ENCODE measurements around the gene RAPH1.

RAPH1 gene

DNA sequence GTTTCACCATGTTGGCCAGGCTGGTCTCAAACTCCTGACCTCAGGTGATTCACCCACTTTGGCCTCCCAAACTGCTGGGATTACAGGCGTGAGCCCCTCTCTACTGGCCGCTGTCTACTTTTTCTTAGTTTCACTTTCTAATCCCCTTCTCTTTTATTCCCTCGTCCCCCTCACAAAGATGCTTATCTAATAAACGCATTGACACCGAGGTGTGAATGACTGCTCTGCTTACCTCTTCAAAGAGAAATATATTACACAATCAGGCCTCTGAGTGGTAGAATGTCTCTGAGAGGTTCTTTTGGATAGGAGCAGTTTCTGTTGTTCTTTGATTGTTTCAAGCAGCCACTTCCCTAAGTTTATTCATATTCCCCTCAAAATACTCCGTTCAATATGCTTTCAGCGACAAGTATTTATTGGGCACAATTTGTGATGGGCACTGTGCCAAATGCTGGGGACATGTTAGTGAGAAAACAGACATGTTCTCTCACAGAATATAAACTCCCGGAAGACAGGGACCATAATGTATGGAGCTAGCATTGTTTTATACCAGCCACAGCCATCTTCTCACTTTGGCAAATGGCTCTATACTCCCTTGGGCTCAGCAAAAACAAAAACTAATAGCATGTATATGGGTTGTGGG, 34.7 kb upstream of the RAPH1 start:
- H3K4me3 ChIP-seq (ENCODE audit: low read depth, low read length): no peak overlapping the region
- H3K9ac ChIP-seq (ENCODE audit: low read length): no peak overlapping the region

DNA sequence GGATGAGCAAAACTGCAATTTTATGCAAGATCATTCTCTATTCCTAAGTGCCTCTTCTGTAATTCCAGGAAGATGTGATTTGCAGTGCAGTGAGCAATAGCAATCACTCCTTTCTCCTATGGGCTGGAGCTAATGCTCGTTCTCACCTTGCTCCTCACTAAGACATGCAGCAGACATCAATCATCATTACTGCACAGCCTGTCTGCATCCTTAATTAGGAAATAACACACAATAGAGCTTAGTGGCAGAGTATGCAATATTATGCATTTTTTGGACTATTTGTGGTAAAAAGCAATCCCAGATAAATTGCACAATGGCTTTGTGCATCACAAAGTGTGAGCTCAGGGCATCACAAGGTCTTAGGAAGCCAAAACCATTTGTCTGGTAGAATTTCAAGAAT, 32.6 kb upstream of the RAPH1 start:
- no peaks in the 10 kb centered on the region for H3K36me3 ChIP-seq (ENCODE audit: control insufficient read depth, insufficient read depth, low read length)
- H3K4me3 ChIP-seq (ENCODE audit: low read depth, low read length): no peak overlapping the region
- no peaks in the 10 kb centered on the region for H3K9me3 ChIP-seq (ENCODE audit: control insufficient read depth, insufficient read depth, low read depth, low read length)
- H3K27me3 ChIP-seq (ENCODE audit: control insufficient read depth, insufficient read depth, low read length): no peaks in the 10 kb centered on the region
- no peaks in the 10 kb centered on the region for H3K4me1 ChIP-seq (ENCODE audit: control insufficient read depth, insufficient read depth, low read length)
- H3K27ac ChIP-seq (ENCODE audit: low read depth, low read length): no peak overlapping the region
- no peak overlapping the region for H3K9ac ChIP-seq (ENCODE audit: low read length)

More for the DNA sequence above, 34.7 kb upstream of the RAPH1 start:
- no peaks in the 10 kb centered on the region for H3K9me3 ChIP-seq (ENCODE audit: control insufficient read depth, insufficient read depth, low read depth, low read length)
- H3K27ac ChIP-seq (ENCODE audit: low read depth, low read length): no peak overlapping the region
- no peaks in the 10 kb centered on the region for H3K4me1 ChIP-seq (ENCODE audit: control insufficient read depth, insufficient read depth, low read length)
- no peaks in the 10 kb centered on the region for H3K36me3 ChIP-seq (ENCODE audit: control insufficient read depth, insufficient read depth, low read length)
- H3K27me3 ChIP-seq (ENCODE audit: control insufficient read depth, insufficient read depth, low read length): no peaks in the 10 kb centered on the region

DNA sequence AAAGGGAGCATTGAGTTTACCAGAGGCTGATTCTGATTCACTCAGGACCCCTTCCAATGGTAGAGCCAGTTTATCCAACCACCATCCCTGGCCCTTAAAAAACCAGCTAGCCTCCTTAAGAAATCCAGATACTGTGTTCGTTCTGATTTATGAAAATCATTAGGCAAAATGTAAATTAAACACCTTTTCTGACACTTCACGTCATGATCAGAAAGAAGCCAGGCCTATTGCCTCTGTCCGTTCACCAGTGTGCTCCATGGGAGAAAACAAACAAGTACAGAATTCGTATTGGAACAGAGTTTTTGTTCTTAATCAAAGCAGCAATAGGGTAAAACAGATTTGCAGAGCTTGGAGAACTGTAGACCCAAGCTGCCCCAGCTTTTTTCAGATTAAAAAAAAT, 31.1 kb upstream of the RAPH1 start:
- Histone ChIP-seq H3K4me1 (ENCODE audit: control insufficient read depth, insufficient read depth, low read length) (no peaks in the 10 kb centered on the region), H3K27ac (ENCODE audit: low read depth, low read length) (no peak overlapping the region), H3K36me3 (ENCODE audit: control insufficient read depth, insufficient read depth, low read length) (no peaks in the 10 kb centered on the region), H3K27me3 (ENCODE audit: control insufficient read depth, insufficient read depth, low read length) (no peaks in the 10 kb centered on the region), H3K9ac (ENCODE audit: low read length) (no peak overlapping the region), H3K9me3 (ENCODE audit: control insufficient read depth, insufficient read depth, low read depth, low read length) (no peaks in the 10 kb centered on the region), H3K4me3 (ENCODE audit: low read depth, low read length) (no peak overlapping the region)

DNA sequence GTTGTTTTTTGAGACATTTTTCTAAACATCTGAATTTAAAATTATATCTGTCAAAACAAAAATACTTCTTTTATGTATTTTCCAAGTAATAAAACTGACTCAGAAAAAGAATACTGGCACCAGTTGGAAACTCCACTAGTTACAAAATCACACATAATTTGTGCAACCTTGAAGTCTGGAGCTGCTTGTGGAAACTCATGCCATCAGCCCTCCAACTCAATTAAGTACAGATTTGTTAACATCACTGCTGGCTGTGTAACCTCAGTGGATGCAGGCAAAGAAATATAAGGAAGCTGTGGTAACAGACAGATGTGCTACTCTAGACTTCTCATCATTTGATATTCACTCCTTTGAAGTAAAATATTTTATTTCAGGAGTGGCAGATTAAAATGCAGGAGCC, 30.0 kb upstream of the RAPH1 start:
- no peaks in the 10 kb centered on the region for H3K9me3 ChIP-seq (ENCODE audit: control insufficient read depth, insufficient read depth, low read depth, low read length)
- H3K9ac ChIP-seq (ENCODE audit: low read length): no peak overlapping the region
- H3K27ac ChIP-seq (ENCODE audit: low read depth, low read length): no peak overlapping the region
- no peaks in the 10 kb centered on the region for H3K27me3 ChIP-seq (ENCODE audit: control insufficient read depth, insufficient read depth, low read length)
- no peaks in the 10 kb centered on the region for H3K4me1 ChIP-seq (ENCODE audit: control insufficient read depth, insufficient read depth, low read length)
- no peaks in the 10 kb centered on the region for H3K36me3 ChIP-seq (ENCODE audit: control insufficient read depth, insufficient read depth, low read length)
- H3K4me3 ChIP-seq (ENCODE audit: low read depth, low read length): no peak overlapping the region

DNA sequence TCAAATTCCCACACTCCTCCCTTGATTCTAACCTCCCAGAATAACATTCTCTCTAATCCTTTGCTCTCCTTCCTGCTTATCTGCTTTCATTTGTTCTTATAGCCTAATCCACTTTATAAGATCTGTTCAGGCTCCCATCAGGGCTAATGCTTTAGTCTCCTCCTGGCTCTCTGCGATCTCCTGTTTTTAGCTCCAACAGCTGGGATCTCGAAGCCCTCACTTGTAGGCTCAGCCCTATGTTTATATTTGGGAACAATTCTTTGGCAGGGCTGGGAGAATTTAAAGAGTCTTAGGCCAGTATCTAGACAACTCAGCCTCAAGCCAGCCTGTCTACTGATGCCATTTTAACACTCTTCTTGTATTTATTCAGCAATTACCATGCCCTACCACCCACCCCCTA, 27.2 kb upstream of the RAPH1 start:
- H3K27me3 ChIP-seq (ENCODE audit: control insufficient read depth, insufficient read depth, low read length): no peaks in the 10 kb centered on the region
- H3K27ac ChIP-seq (ENCODE audit: low read depth, low read length): no peak overlapping the region

DNA sequence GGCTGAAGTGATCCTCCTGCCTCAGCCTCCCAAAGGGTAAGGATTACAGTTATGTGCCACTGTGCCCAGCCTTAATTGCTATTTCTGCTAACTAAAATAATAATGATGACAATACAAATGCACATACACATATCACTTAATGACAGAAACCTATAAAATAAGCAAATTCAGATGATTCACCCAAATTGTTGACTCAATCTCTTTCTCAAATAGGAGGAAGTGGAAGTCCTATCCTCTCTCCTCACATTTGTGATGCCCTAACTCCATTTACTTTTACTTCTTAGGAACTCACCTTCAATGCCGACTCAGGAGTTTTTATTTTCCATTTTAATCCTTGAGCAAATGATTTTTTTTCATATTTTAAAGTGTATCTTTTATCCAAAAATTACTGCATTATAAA, 24.5 kb upstream of the RAPH1 start:
- no peaks in the 10 kb centered on the region for H3K4me1 ChIP-seq (ENCODE audit: control insufficient read depth, insufficient read depth, low read length)
- H3K27ac ChIP-seq (ENCODE audit: low read depth, low read length): no peak overlapping the region
- H3K27me3 ChIP-seq (ENCODE audit: control insufficient read depth, insufficient read depth, low read length): no peaks in the 10 kb centered on the region
- no peak overlapping the region for H3K4me3 ChIP-seq (ENCODE audit: low read depth, low read length)
- H3K9me3 ChIP-seq (ENCODE audit: control insufficient read depth, insufficient read depth, low read depth, low read length): no peaks in the 10 kb centered on the region
- no peaks in the 10 kb centered on the region for H3K36me3 ChIP-seq (ENCODE audit: control insufficient read depth, insufficient read depth, low read length)
- no peak overlapping the region for H3K9ac ChIP-seq (ENCODE audit: low read length)

More for the DNA sequence above, 27.2 kb upstream of the RAPH1 start:
- Histone ChIP-seq H3K36me3 (ENCODE audit: control insufficient read depth, insufficient read depth, low read length) (no peaks in the 10 kb centered on the region), H3K4me1 (ENCODE audit: control insufficient read depth, insufficient read depth, low read length) (no peaks in the 10 kb centered on the region), H3K9ac (ENCODE audit: low read length) (no peak overlapping the region), H3K9me3 (ENCODE audit: control insufficient read depth, insufficient read depth, low read depth, low read length) (no peaks in the 10 kb centered on the region), H3K4me3 (ENCODE audit: low read depth, low read length) (no peak overlapping the region)

DNA sequence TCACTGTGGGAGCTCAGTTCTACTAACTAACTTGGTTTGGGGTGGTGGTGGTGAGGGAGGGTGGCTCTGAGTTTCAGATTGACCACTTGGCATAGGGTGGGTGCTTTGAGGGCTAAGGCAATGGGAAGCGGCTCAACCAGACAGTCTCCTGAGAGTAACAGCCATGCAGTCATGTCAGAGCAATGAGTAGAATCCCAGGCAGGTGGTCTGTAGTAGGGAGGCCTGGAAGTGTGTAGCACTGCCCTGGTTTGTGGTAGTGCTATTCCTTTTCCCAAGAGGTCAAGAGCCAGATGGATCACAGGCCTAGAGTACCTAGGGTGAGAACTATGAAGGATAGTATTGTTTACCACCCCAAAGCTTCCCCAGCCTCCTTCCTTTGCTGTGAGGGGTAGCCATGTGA, 18.7 kb upstream of the RAPH1 start:
- H3K27me3 ChIP-seq (ENCODE audit: control insufficient read depth, insufficient read depth, low read length): no peaks in the 10 kb centered on the region
- no peak overlapping the region for H3K27ac ChIP-seq (ENCODE audit: low read depth, low read length)
- 0 out of 2 replicates have a peak, but pooled peaks cover 3% of the 10 kb centered on the region for H3K4me1 ChIP-seq (ENCODE audit: control insufficient read depth, insufficient read depth, low read length)
- H3K4me3 ChIP-seq (ENCODE audit: low read depth, low read length): no peak overlapping the region
- H3K9ac ChIP-seq (ENCODE audit: low read length): no peak overlapping the region
- H3K36me3 ChIP-seq (ENCODE audit: control insufficient read depth, insufficient read depth, low read length): no peaks in the 10 kb centered on the region
- no peaks in the 10 kb centered on the region for H3K9me3 ChIP-seq (ENCODE audit: control insufficient read depth, insufficient read depth, low read depth, low read length)

DNA sequence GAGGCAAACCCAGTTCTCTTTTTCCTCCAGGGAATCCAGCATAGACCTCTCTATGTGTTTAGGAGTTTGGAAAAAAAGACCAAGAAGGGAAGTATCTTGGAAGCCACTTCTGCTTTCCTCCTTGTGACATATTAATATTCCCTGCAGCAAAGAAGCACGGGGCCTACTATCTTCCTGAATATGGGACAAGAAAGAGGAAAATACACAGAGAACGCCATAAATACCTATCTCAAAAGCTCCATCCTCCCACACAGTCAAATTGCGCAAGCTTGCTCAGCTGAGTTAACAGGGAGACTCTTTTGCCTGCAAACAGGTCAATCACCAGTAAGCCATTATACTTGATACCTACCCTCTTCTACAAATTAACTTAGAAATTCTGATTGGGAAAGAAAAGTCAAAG, 16.7 kb upstream of the RAPH1 start:
- H3K36me3 ChIP-seq (ENCODE audit: control insufficient read depth, insufficient read depth, low read length): no peaks in the 10 kb centered on the region
- 0 out of 2 replicates have a peak, but pooled peaks cover 3% of the 10 kb centered on the region for H3K4me1 ChIP-seq (ENCODE audit: control insufficient read depth, insufficient read depth, low read length)
- H3K9me3 ChIP-seq (ENCODE audit: control insufficient read depth, insufficient read depth, low read depth, low read length): no peaks in the 10 kb centered on the region
- no peak overlapping the region for H3K27ac ChIP-seq (ENCODE audit: low read depth, low read length)
- H3K9ac ChIP-seq (ENCODE audit: low read length): no peak overlapping the region
- no peak overlapping the region for H3K4me3 ChIP-seq (ENCODE audit: low read depth, low read length)
- H3K27me3 ChIP-seq (ENCODE audit: control insufficient read depth, insufficient read depth, low read length): no peaks in the 10 kb centered on the region

DNA sequence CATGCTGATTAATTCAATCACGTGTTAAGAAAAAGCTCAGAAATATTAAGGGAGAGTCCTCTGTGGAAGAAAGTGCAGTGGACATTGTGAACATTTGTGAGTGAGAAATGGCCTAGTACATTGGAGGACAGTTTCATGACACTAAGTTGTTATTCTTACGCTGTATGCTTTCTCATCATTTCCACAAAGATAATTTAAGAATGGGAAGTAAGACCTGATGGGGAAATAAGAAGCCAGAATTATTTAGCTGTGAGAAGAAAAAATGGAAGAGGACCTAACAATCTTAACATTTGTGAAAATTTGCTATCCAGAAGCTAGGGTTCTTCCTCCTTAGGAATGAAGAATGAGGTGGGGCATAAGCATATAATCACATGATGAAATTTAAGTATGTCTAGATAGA, 15.2 kb upstream of the RAPH1 start:
- Histone ChIP-seq H3K27me3 (ENCODE audit: control insufficient read depth, insufficient read depth, low read length) (no peaks in the 10 kb centered on the region), H3K4me1 (ENCODE audit: control insufficient read depth, insufficient read depth, low read length) (0 out of 2 replicates have a peak, but pooled peaks cover 3% of the 10 kb centered on the region), H3K36me3 (ENCODE audit: control insufficient read depth, insufficient read depth, low read length) (no peaks in the 10 kb centered on the region), H3K9me3 (ENCODE audit: control insufficient read depth, insufficient read depth, low read depth, low read length) (no peaks in the 10 kb centered on the region), H3K4me3 (ENCODE audit: low read depth, low read length) (no peak overlapping the region), H3K9ac (ENCODE audit: low read length) (no peak overlapping the region), H3K27ac (ENCODE audit: low read depth, low read length) (no peak overlapping the region)

DNA sequence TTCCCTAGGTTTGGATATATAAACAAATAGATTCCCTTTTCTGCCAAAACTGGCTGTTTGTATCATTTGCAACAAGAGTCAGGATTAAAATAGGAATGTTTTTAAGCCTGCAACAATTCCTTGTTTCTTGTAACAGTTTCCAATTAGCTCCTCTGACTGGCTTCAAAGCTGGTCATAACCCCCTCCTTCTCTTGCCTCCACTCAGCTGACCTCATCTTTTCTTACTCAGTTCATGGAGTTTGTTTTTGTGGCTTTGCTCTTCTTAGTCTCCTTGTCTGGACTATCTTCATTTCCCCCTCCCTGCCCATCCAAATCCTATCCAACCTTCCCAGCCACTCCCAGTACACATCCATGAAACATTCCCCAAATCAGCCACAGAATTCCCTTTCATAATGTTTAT, 14.3 kb upstream of the RAPH1 start:
- H3K4me1 ChIP-seq (ENCODE audit: control insufficient read depth, insufficient read depth, low read length): 0 out of 2 replicates have a peak, but pooled peaks cover 3% of the 10 kb centered on the region
- H3K4me3 ChIP-seq (ENCODE audit: low read depth, low read length): no peak overlapping the region
- no peaks in the 10 kb centered on the region for H3K36me3 ChIP-seq (ENCODE audit: control insufficient read depth, insufficient read depth, low read length)
- no peak overlapping the region for H3K27ac ChIP-seq (ENCODE audit: low read depth, low read length)
- H3K9me3 ChIP-seq (ENCODE audit: control insufficient read depth, insufficient read depth, low read depth, low read length): no peaks in the 10 kb centered on the region
- no peaks in the 10 kb centered on the region for H3K27me3 ChIP-seq (ENCODE audit: control insufficient read depth, insufficient read depth, low read length)
- H3K9ac ChIP-seq (ENCODE audit: low read length): no peak overlapping the region

DNA sequence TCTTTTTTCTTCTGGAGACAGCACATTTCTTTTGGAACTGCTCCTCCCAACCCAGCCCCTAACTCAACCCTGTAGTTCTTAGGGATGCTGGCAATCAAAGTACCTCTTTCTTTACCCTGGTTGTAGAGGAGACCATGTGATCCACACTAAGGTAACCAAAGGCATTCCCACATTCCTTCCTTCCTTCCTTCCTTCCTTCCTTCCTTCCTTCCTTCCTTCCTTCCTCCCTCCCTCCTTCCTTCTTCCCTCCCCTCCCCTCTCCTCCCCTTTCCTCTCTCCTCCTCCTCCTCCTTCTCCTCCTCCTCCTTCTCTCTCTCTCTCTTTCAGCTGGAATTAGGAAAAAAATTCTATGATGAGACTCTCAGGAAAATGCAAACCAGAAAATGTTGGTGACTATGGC, 13.8 kb upstream of the RAPH1 start:
- Histone ChIP-seq H3K27me3 (ENCODE audit: control insufficient read depth, insufficient read depth, low read length) (no peaks in the 10 kb centered on the region), H3K9ac (ENCODE audit: low read length) (no peak overlapping the region), H3K4me3 (ENCODE audit: low read depth, low read length) (no peak overlapping the region), H3K36me3 (ENCODE audit: control insufficient read depth, insufficient read depth, low read length) (no peaks in the 10 kb centered on the region), H3K9me3 (ENCODE audit: control insufficient read depth, insufficient read depth, low read depth, low read length) (no peaks in the 10 kb centered on the region), H3K4me1 (ENCODE audit: control insufficient read depth, insufficient read depth, low read length) (0 out of 2 replicates have a peak, but pooled peaks cover 2% of the 10 kb centered on the region), H3K27ac (ENCODE audit: low read depth, low read length) (no peak overlapping the region)
